ENCODE results near the gene GPATCH8.

DNA sequence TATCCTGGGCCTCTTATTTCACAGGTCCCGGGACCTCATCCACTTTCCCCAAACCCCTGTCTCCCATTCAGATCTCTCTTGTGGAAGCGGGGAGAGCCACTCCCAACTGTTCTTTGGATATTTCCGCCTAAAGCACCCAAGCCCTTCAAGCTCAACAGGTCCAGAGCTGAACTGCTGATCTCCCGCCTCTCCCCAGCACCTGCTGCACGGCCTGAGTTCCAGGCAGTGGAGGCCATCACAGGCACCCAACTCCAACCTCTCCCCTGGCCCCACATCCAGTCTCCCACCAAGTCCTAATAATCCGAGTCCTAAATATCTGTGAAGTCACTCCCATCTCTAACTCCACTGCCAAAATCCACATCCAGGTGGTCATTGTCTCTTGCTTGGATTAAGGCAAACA is 120.3 kb downstream of the GPATCH8 start:
- TF ChIP-seq, protein P1, sequence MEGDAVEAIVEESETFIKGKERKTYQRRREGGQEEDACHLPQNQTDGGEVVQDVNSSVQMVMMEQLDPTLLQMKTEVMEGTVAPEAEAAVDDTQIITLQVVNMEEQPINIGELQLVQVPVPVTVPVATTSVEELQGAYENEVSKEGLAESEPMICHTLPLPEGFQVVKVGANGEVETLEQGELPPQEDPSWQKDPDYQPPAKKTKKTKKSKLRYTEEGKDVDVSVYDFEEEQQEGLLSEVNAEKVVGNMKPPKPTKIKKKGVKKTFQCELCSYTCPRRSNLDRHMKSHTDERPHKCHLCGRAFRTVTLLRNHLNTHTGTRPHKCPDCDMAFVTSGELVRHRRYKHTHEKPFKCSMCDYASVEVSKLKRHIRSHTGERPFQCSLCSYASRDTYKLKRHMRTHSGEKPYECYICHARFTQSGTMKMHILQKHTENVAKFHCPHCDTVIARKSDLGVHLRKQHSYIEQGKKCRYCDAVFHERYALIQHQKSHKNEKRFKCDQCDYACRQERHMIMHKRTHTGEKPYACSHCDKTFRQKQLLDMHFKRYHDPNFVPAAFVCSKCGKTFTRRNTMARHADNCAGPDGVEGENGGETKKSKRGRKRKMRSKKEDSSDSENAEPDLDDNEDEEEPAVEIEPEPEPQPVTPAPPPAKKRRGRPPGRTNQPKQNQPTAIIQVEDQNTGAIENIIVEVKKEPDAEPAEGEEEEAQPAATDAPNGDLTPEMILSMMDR (IDR thresholded peaks at IDR 0.05) = no peak
- no peak for TF ChIP-seq EP300 (IDR thresholded peaks at IDR 0.05; ENCODE audit: low read depth)
- no peak for TF ChIP-seq POLR2A (IDR thresholded peaks at IDR 0.05)
- TF ChIP-seq POLR2AphosphoS5 (IDR thresholded peaks at IDR 0.05) = no peak

All from transverse colon (tissue), 4 donors.